B cell (primary cell): ENCODE data around the gene TTLL1. TPM values are rescaled to one million over a fixed set of nuclear protein-coding genes. Genes with fewer than 3 reads are reported as not detected.

Experiments used
- ATAC-seq: fragments of 200-7000 bp; cut with Tn5 transposase; one replicate; pipeline ENCODE4 v1.10.0; 2021; ENCODE audit warnings: low read depth, mild to moderate bottlenecking, moderate number of reproducible peaks, moderate library complexity
- CTCF ChIA-PET: fragments of 350-600 bp; sonication (Branson Sonifier 250); formaldehyde crosslinking; loops from one replicate; lab custom pipeline; 2021; ENCODE audit warnings: antibody characterized with exemption, inconsistent platforms; lab: Charles Lee
- POLR2A ChIA-PET: fragments of 350-600 bp; sonication (Branson Sonifier 250); formaldehyde crosslinking; loops from one replicate; lab custom pipeline; 2021; ENCODE audit warnings: antibody characterized with exemption; lab: Charles Lee
- DNase-seq: peaks from one replicate; pipeline ENCODE4 v3.0.0; 2013
- H2AFZ ChIP-seq: 2 replicates; pipeline ENCODE4 v1.6.1; 2012; ENCODE audit warnings: mild to moderate bottlenecking, low read depth, low read length; ENCODE audit not compliant: insufficient read depth, poor library complexity, severe bottlenecking
- H3K27ac ChIP-seq, 2 donors: 1 replicate in 1 of 2; 2 replicates in 1 of 2; pipeline ENCODE4 v1.5.1; 2012 to 2013; ENCODE audit warnings: low read length in 2 of 2, mild to moderate bottlenecking in 2 of 2, moderate library complexity in 1 of 2
- H3K27me3 ChIP-seq, 4 experiments: fragments of 200-600 bp in 1 of 4; sonication (generic) in 1 of 4; replicated peaks in 1 of 4; 1 replicate in 2 of 4; 2 replicates in 2 of 4; pipeline versions ENCODE4 v1.6.1 to v1.7.0; 2013 to 2016; ENCODE audit warnings: low read length in 3 of 4, mild to moderate bottlenecking in 2 of 4, mixed read lengths in 1 of 4, moderate library complexity in 1 of 4; ENCODE audit not compliant: insufficient read depth in 4 of 4, control insufficient read depth in 3 of 4; ENCODE audit errors: control extremely low read depth in 1 of 4
- H3K36me3 ChIP-seq, 2 experiments: replicated peaks in 1 of 2; 1 replicate in 1 of 2; 2 replicates in 1 of 2; pipeline versions ENCODE4 v1.6.1 to v1.7.1; 2013; ENCODE audit warnings: low read length in 1 of 2; ENCODE audit not compliant: insufficient read depth in 2 of 2, control insufficient read depth in 1 of 2; ENCODE audit errors: control extremely low read depth in 1 of 2, extremely low read depth in 1 of 2
- H3K4me1 ChIP-seq, 2 donors: fragments of 200-600 bp in 1 of 2; sonication (generic) in 1 of 2; 1 replicate in 1 of 2; 2 replicates in 1 of 2; pipeline versions ENCODE4 v1.5.1 to v1.6.1; 2013 to 2017; ENCODE audit warnings: low read length in 2 of 2; ENCODE audit not compliant: control insufficient read depth in 2 of 2, insufficient read depth in 2 of 2
- H3K4me2 ChIP-seq: replicated peaks from 2 replicates; pipeline ENCODE3; 2012; ENCODE audit warnings: mild to moderate bottlenecking, low read depth, low read length; ENCODE audit not compliant: poor library complexity, severe bottlenecking
- H3K4me3 ChIP-seq, 5 experiments: fragments of 200-600 bp in 1 of 5; sonication (generic) in 1 of 5; 1 replicate in 3 of 5; 2 replicates in 2 of 5; pipeline versions ENCODE4 v1.5.1 to v1.7.0; 2011 to 2016; ENCODE audit warnings: low read length in 4 of 5, mild to moderate bottlenecking in 4 of 5, low read depth in 2 of 5, control low read depth in 1 of 5, moderate library complexity in 1 of 5; ENCODE audit not compliant: insufficient read depth in 1 of 5; ENCODE audit errors: control extremely low read depth in 1 of 5, extremely low read depth in 1 of 5
- H3K79me2 ChIP-seq: fragments of 200-600 bp; sonication (generic); one replicate; pipeline ENCODE4 v1.6.0; 2016; ENCODE audit warnings: low read length; ENCODE audit not compliant: control insufficient read depth, insufficient read depth
- H3K9ac ChIP-seq: fragments of 200-600 bp; sonication (generic); 2 replicates; pipeline ENCODE4 v1.6.1; 2017; ENCODE audit warnings: mild to moderate bottlenecking, low read length, moderate library complexity
- H3K9me3 ChIP-seq, 3 donors: one replicate each; pipeline versions ENCODE4 v1.6.1 to v1.7.1; 2013; ENCODE audit warnings: low read length in 2 of 3; ENCODE audit not compliant: control insufficient read depth in 2 of 3, insufficient read depth in 1 of 3; ENCODE audit errors: control extremely low read depth in 1 of 3
- H4K20me1 ChIP-seq: 2 replicates; pipeline ENCODE4 v1.6.0; 2012; ENCODE audit warnings: mild to moderate bottlenecking, low read length; ENCODE audit not compliant: insufficient read depth, control insufficient read depth, poor library complexity, severe bottlenecking
- H3K27ac Mint-ChIP-seq: one replicate; pipeline ENCODE4 v1.8.0; 2021; ENCODE audit warnings: mixed read lengths
- H3K27me3 Mint-ChIP-seq: one replicate; pipeline ENCODE4 v1.8.0; 2021; ENCODE audit warnings: mixed read lengths
- H3K4me1 Mint-ChIP-seq: one replicate; pipeline ENCODE4 v1.8.0; 2021; ENCODE audit warnings: mixed read lengths
- H3K4me3 Mint-ChIP-seq: one replicate; pipeline ENCODE4 v1.8.0; 2021; ENCODE audit warnings: mixed read lengths
- H3K9me3 Mint-ChIP-seq: one replicate; pipeline ENCODE4 v1.8.0; 2022; ENCODE audit warnings: mixed read lengths; ENCODE audit not compliant: insufficient read depth
- EZH2 ChIP-seq: IDR thresholded peaks from 2 replicates; pipeline ENCODE4 v1.6.1; 2012; ENCODE audit warnings: borderline replicate concordance, low read depth, mild to moderate bottlenecking, moderate library complexity, low read length; ENCODE audit not compliant: insufficient read depth, poor library complexity, severe bottlenecking
- WGBS: methylation state at CpG from one replicate; pipeline ENCODE4 v1.1.5; 2013; ENCODE audit warnings: missing lambda C conversion rate; ENCODE audit not compliant: insufficient coverage; 5-methylcytosine and 5-hydroxymethylcytosine counted together
- intact Hi-C: fragments of 100-400 bp; cut with micrococcal nuclease; formaldehyde crosslinking; loops from one replicate; pipeline ENCODE4 v1.10.0; 2022
- polyA plus RNA-seq: library from polyadenylated mRNA; depleted of rRNA; stranded (reverse); fragments of >200 nt; gene quantifications from 2 replicates; pipeline ENCODE4 v1.2.3, GENCODE V29; 2012
- total RNA-seq, 2 donors: library from RNA; stranded (reverse); fragments of 120-200 nt in 1 of 2; gene quantifications; 1 replicate in 1 of 2; 2 replicates in 1 of 2; pipeline versions ENCODE4 v1.2.3 to v1.2.4, GENCODE V29; 2013 to 2022
- TF ChIP-seq, protein P1 (sequence below): fragments of 200-600 bp; IDR thresholded peaks from one replicate; pipeline ENCODE4 v1.8.0; 2022; ENCODE audit warnings: antibody characterized with exemption, mild to moderate bottlenecking

TTLL1 gene
- total and polyA plus RNA-seq, 2 donors (not counting 1 experiment from before 2014, with no cell fraction given) = 3.0 to 3.3 TPM

DNA sequence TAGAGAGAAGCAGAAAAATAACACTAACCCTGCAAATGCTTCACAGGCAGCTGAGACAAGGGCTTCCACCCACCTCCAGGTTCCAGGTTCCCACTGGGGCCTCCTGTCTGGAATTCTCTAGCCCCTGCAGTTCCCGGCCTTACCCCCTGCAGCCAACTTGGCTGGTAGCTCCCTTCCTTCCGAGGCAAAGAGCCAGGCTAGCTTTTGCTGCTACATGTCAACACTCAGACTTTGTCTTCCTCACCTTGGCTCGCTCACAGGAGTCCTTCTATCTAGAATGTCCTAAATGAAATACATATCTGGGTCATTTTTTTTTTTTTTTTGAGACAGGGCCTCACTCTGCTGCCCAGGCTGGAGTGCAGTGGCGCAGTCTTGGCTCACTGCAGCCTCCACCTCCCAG lies 9.9 kb upstream of the TTLL1 start:
- Mint-ChIP-seq H3K27me3 (no peaks in the 10 kb centered on the region), H3K27ac (no peak overlapping the region), H3K4me1 (no peaks in the 10 kb centered on the region), H3K9me3 (peaks cover 6% of the 10 kb centered on the region), H3K4me3 (no peak overlapping the region)
- TF ChIP-seq, protein P1, sequence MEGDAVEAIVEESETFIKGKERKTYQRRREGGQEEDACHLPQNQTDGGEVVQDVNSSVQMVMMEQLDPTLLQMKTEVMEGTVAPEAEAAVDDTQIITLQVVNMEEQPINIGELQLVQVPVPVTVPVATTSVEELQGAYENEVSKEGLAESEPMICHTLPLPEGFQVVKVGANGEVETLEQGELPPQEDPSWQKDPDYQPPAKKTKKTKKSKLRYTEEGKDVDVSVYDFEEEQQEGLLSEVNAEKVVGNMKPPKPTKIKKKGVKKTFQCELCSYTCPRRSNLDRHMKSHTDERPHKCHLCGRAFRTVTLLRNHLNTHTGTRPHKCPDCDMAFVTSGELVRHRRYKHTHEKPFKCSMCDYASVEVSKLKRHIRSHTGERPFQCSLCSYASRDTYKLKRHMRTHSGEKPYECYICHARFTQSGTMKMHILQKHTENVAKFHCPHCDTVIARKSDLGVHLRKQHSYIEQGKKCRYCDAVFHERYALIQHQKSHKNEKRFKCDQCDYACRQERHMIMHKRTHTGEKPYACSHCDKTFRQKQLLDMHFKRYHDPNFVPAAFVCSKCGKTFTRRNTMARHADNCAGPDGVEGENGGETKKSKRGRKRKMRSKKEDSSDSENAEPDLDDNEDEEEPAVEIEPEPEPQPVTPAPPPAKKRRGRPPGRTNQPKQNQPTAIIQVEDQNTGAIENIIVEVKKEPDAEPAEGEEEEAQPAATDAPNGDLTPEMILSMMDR = no peak
- no peak for TF ChIP-seq EZH2
- peaks cover 0 to 19% (median 6%) of the 10 kb centered on the region in 3 donors for H3K9me3 ChIP-seq
- no peak overlapping the region for H3K27ac ChIP-seq
- intact Hi-C loops = no loop called here
- no peaks in the 10 kb centered on the region for H3K79me2 ChIP-seq
- no peak overlapping the region for H3K9ac ChIP-seq
- no peaks in the 10 kb centered on the region for H4K20me1 ChIP-seq
- H3K4me3 ChIP-seq = no peak overlapping the region
- WGBS = 100% methylated on average over 2 of the region's 4 CpGs
- POLR2A ChIA-PET = no interaction called here
- CTCF ChIA-PET = no interaction called here
- ATAC-seq (no peak), DNase-seq (no peak)
- no peak overlapping the region for H3K4me2 ChIP-seq
- peaks cover 0 to 5% of the 10 kb centered on the region in 2 donors for H3K4me1 ChIP-seq
- no peaks in the 10 kb centered on the region for H3K36me3 ChIP-seq
- peaks cover 0 to 7% (median 0%) of the 10 kb centered on the region in 4 experiments for H3K27me3 ChIP-seq
- no peak overlapping the region for H2AFZ ChIP-seq

- H2AFZ ChIP-seq = no peak overlapping the region
- H3K4me3 Mint-ChIP-seq = no peak overlapping the region
These were observed 9.2 kb upstream of the TTLL1 start for GRCh38 chr22:43098356-43098755.

More at GRCh38 chr22:43098356-43098755, 9.2 kb upstream of the TTLL1 start:
- H3K79me2 ChIP-seq = no peaks in the 10 kb centered on the region
- H4K20me1 ChIP-seq = no peaks in the 10 kb centered on the region
- Mint-ChIP-seq H3K27me3 (no peaks in the 10 kb centered on the region), H3K27ac (no peak overlapping the region), H3K9me3 (peaks cover 6% of the 10 kb centered on the region), H3K4me1 (peaks cover 3% of the 10 kb centered on the region)
- no peak overlapping the region for H3K27ac ChIP-seq
- DNase-seq (no peak), ATAC-seq (no peak)
- ChIA-PET POLR2A (no interaction called here), CTCF (no interaction called here)
- H3K4me2 ChIP-seq = no peak overlapping the region
- no peak overlapping the region for H3K4me3 ChIP-seq
- peaks cover 0 to 5% of the 10 kb centered on the region in 2 donors for H3K4me1 ChIP-seq
- H3K9me3 ChIP-seq = peaks cover 0 to 19% (median 6%) of the 10 kb centered on the region in 3 donors
- peaks cover 0 to 4% (median 0%) of the 10 kb centered on the region in 4 experiments for H3K27me3 ChIP-seq
- H3K9ac ChIP-seq = no peak overlapping the region
- H3K36me3 ChIP-seq = no peaks in the 10 kb centered on the region
- TF ChIP-seq, protein P1 = no peak
- no peak for TF ChIP-seq EZH2
- intact Hi-C loops = no loop called here
- WGBS = 66% methylated on average over 4 of the region's 4 CpGs
